Endothelial cell of umbilical vein (primary cell): ENCODE measurements around the gene ELOVL1. TPM values are rescaled to one million over a fixed set of nuclear protein-coding genes. Genes with fewer than 3 reads are reported as not detected.

Experiments used
- BruUV-seq: library from RNA; stranded (reverse); fragments of 400-500 nt; replicated peaks from 2 replicates; lab custom pipeline; 2021; lab: Mats Ljungman, UMichigan
- CTCF ChIA-PET: fragments of 300-600, 350-600 bp; sonication (Branson Sonifier 250); formaldehyde crosslinking; loops from one replicate; lab custom pipeline; 2021; ENCODE audit warnings: antibody characterized with exemption, inconsistent platforms; lab: Charles Lee
- POLR2A ChIA-PET: fragments of 300-600, 350-600 bp; sonication (Branson Sonifier 250); formaldehyde crosslinking; loops from one replicate; lab custom pipeline; 2021; ENCODE audit warnings: antibody characterized with exemption, inconsistent platforms; lab: Charles Lee
- DNase-seq: peaks from one replicate; pipeline ENCODE4 v3.0.0-alpha.2; 2011; ENCODE audit warnings: low read depth, low spot score
- FAIRE-seq: peaks from 2 replicates; lab custom pipeline; 2011; peaks lifted over from hg19 to GRCh38; lab: Jason Lieb, UNC
- H2AFZ ChIP-seq: 2 replicates; pipeline ENCODE4 v1.6.0; 2012; ENCODE audit warnings: low read depth, low read length, control low read depth, inconsistent platforms
- H3K27ac ChIP-seq: 2 replicates; pipeline ENCODE4 v1.5.1; 2011; ENCODE audit warnings: low read depth, mild to moderate bottlenecking, control low read depth, low read length, moderate library complexity; ENCODE audit not compliant: insufficient read depth
- H3K27me3 ChIP-seq, 2 experiments: 2 replicates each; pipeline versions ENCODE4 v1.6.0 to v1.6.1; 2011; ENCODE audit warnings: low read length in 2 of 2, mixed read lengths in 1 of 2; ENCODE audit not compliant: control insufficient read depth in 2 of 2, insufficient read depth in 2 of 2
- H3K36me3 ChIP-seq, 2 experiments: 2 replicates in 1 of 2; 3 replicates in 1 of 2; pipeline ENCODE4 v1.5.1; 2011; ENCODE audit warnings: low read length in 2 of 2, mild to moderate bottlenecking in 1 of 2, moderate library complexity in 1 of 2; ENCODE audit not compliant: control insufficient read depth in 2 of 2, insufficient read depth in 2 of 2; ENCODE audit errors: extremely low read depth in 1 of 2
- H3K4me1 ChIP-seq: 3 replicates; pipeline ENCODE4 v1.5.1; 2011; ENCODE audit warnings: mild to moderate bottlenecking, low read length; ENCODE audit not compliant: control insufficient read depth, insufficient read depth; ENCODE audit errors: extremely low read depth
- H3K4me2 ChIP-seq: 2 replicates; pipeline ENCODE4 v1.6.1; 2011; ENCODE audit warnings: low read length, control low read depth, mixed read lengths; ENCODE audit not compliant: insufficient read depth
- H3K4me3 ChIP-seq, 3 experiments: fragments of 200-600 bp in 1 of 3; sonication (generic), shearing (Covaris generic) in 1 of 3; replicated peaks in 1 of 3; 2 replicates each; pipeline ENCODE4 v1.5.1; 2011 to 2016; ENCODE audit warnings: control low read depth in 3 of 3, low read length in 3 of 3, mild to moderate bottlenecking in 2 of 3, inconsistent platforms in 1 of 3, low read depth in 1 of 3, moderate library complexity in 1 of 3; ENCODE audit not compliant: insufficient read depth in 1 of 3
- H3K79me2 ChIP-seq: 2 replicates; pipeline ENCODE4 v1.6.0; 2012; ENCODE audit warnings: low read length, inconsistent platforms; ENCODE audit not compliant: control insufficient read depth, insufficient read depth
- H3K9ac ChIP-seq: replicated peaks from 2 replicates; pipeline ENCODE3; 2011; ENCODE audit warnings: low read length, control low read depth; ENCODE audit not compliant: insufficient read depth; ENCODE audit errors: extremely low read depth
- H3K9me1 ChIP-seq: replicated peaks from 3 replicates; pipeline ENCODE4 v1.6.0; 2011; ENCODE audit warnings: mild to moderate bottlenecking, low read length; ENCODE audit not compliant: control insufficient read depth, insufficient read depth; ENCODE audit errors: extremely low read depth
- H3K9me3 ChIP-seq: replicated peaks from 2 replicates; pipeline ENCODE4 v1.5.1; 2012; ENCODE audit warnings: low read length, inconsistent platforms; ENCODE audit not compliant: control insufficient read depth, insufficient read depth
- H4K20me1 ChIP-seq: replicated peaks from 2 replicates; pipeline ENCODE3; 2011; ENCODE audit warnings: mild to moderate bottlenecking, low read length; ENCODE audit not compliant: control insufficient read depth, insufficient read depth; ENCODE audit errors: extremely low read depth
- EZH2 ChIP-seq: IDR thresholded peaks from 2 replicates; pipeline ENCODE4 v1.6.1; 2012; ENCODE audit warnings: borderline replicate concordance, low read depth, mild to moderate bottlenecking, moderate library complexity, low read length, inconsistent platforms; ENCODE audit not compliant: severe bottlenecking
- FOS ChIP-seq: IDR thresholded peaks from 2 replicates; pipeline ENCODE4 v1.6.1; 2011; ENCODE audit warnings: mild to moderate bottlenecking, low read length, moderate library complexity, borderline replicate concordance; ENCODE audit not compliant: insufficient read depth
- GATA2 ChIP-seq: IDR thresholded peaks from 2 replicates; pipeline ENCODE4 v1.7.0; 2011; ENCODE audit warnings: low read depth, mild to moderate bottlenecking, moderate library complexity, mixed read lengths, low read length; ENCODE audit not compliant: insufficient read length, insufficient read depth
- JUN ChIP-seq: IDR thresholded peaks from 2 replicates; pipeline ENCODE4 v1.6.1; 2011; ENCODE audit warnings: borderline replicate concordance, low read depth; ENCODE audit not compliant: insufficient read length, insufficient read depth
- MYC ChIP-seq: IDR thresholded peaks from one replicate; pipeline ENCODE4 v1.6.1; 2011; ENCODE audit warnings: mild to moderate bottlenecking, low read depth, low read length
- POLR2A ChIP-seq: IDR thresholded peaks from 2 replicates; pipeline ENCODE4 v1.6.1; 2012; ENCODE audit warnings: low read depth, mild to moderate bottlenecking, control low read depth, low read length
- POLR2AphosphoS5 ChIP-seq: IDR thresholded peaks from 2 replicates; pipeline ENCODE4 v1.6.1; 2012; ENCODE audit warnings: low read depth, mild to moderate bottlenecking, control low read depth, low read length, moderate library complexity; ENCODE audit not compliant: insufficient read depth
- dilution Hi-C: fragments of 300-500 bp; cut with MboI; formaldehyde crosslinking; loops from one replicate; pipeline ENCODE4 v1.15.0; 2019; ENCODE audit warnings: low sequenced_read_pairs; ENCODE audit not compliant: extremely low pct_ligation_motif_present
- intact Hi-C: fragments of 100-400 bp; cut with micrococcal nuclease; formaldehyde crosslinking; loops from one replicate; pipeline ENCODE4 v1.10.0; 2022
- polyA plus RNA-seq, 4 experiments: library from polyadenylated mRNA; depleted of rRNA in 3 of 4; stranded (reverse) in 3 of 4; unstranded in 1 of 4; fragments of >200 nt; gene quantifications; 2 replicates each; pipeline versions ENCODE4 v1.2.1 to v1.2.3, GENCODE V29; 2011 to 2012; ENCODE audit warnings: missing spikeins in 1 of 4
- total RNA-seq: library from RNA; stranded (reverse); gene quantifications from 2 replicates; pipeline ENCODE4 v1.2.3, GENCODE V29; 2021
- TF ChIP-seq, protein P1 (sequence below), 2 donors: IDR thresholded peaks; 1 replicate in 1 of 2; 2 replicates in 1 of 2; pipeline ENCODE4 v1.5.1; 2011; ENCODE audit warnings: low read length in 2 of 2, mild to moderate bottlenecking in 2 of 2, moderate library complexity in 2 of 2, control low read depth in 1 of 2, inconsistent platforms in 1 of 2, low read depth in 1 of 2; ENCODE audit not compliant: insufficient read depth in 1 of 2; ENCODE audit errors: extremely low read depth in 1 of 2
- TF ChIP-seq, protein P2 (sequence below): IDR thresholded peaks from 2 replicates; pipeline ENCODE4 v1.6.1; 2011; ENCODE audit not compliant: insufficient read depth, insufficient read length

ELOVL1 gene
- total and polyA plus RNA-seq, 2 donors (not counting 3 experiments of a cell fraction or from before 2014, with no cell fraction given) = 134 to 303 TPM

DNA sequence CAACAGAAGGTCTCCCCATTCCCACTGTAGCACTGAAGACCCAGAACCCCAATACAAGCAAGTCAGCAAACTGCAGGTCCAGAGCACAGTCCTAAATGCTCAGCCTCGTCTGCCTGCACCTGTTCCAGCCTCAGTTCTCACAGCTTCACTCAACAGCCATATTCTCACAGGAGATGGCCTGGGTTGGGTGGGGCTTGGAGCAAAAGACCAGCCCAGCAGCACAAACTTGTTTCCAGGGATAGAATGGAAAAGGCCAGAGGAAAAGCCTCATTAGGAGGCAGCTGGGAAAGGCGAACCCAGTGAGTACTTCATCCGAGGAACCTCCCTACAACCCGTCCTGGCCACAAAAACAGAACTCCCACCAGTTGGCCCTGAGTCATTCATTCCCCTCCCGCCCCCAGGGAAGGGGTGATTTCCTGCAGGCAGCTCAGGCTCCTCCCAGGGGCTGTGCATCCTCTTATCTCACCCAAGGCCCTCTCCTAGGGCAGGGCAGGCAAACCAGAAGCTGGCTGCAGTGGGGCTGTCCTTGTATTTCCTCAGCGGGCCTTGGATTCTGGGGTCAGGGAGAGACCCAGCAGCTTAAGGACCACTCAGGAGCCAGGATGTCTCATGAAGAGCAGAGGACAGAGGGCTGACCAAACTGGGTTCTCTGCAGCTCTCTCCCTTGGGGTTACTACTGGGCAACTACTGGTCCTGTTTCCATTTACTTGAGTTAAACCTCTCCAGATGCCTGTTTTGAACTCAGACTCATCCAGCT, 37.6 kb downstream of the ELOVL1 start:
- no peaks in the 10 kb centered on the region for H3K36me3 ChIP-seq
- no peaks in the 10 kb centered on the region for H3K9me3 ChIP-seq
- dilution Hi-C loops (no loop called here), intact Hi-C loops (no loop called here)
- H3K9ac ChIP-seq = no peak overlapping the region
- no peaks in the 10 kb centered on the region for H3K79me2 ChIP-seq
- ChIA-PET POLR2A (interaction anchor here (2.1 kb wide), 1 partner anchor 14 kb away, joined by 5 read pairs; no protein-coding TSS in a partner anchor), CTCF (interaction anchor here (1.0 to 3.6 kb wide), 6 partner anchors 10 to 103 kb away, joined by 3 to 14 read pairs (median 6); partner anchors contain the start of gene CDC20)
- DNase-seq (peak; percentile 89), FAIRE-seq (peak; percentile 91)
- no peak overlapping the region for H3K27ac ChIP-seq
- TF ChIP-seq POLR2A (peak; percentile 39), EZH2 (no peak), JUN (peak; percentile 16), POLR2AphosphoS5 (peak; percentile 47), FOS (peak; percentile 75), MYC (no peak), GATA2 (peak; percentile 54)
- TF ChIP-seq, protein P1, sequence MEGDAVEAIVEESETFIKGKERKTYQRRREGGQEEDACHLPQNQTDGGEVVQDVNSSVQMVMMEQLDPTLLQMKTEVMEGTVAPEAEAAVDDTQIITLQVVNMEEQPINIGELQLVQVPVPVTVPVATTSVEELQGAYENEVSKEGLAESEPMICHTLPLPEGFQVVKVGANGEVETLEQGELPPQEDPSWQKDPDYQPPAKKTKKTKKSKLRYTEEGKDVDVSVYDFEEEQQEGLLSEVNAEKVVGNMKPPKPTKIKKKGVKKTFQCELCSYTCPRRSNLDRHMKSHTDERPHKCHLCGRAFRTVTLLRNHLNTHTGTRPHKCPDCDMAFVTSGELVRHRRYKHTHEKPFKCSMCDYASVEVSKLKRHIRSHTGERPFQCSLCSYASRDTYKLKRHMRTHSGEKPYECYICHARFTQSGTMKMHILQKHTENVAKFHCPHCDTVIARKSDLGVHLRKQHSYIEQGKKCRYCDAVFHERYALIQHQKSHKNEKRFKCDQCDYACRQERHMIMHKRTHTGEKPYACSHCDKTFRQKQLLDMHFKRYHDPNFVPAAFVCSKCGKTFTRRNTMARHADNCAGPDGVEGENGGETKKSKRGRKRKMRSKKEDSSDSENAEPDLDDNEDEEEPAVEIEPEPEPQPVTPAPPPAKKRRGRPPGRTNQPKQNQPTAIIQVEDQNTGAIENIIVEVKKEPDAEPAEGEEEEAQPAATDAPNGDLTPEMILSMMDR (IDR thresholded peaks at IDR 0.05; ENCODE audit: extremely low read depth in 1 of 2, insufficient read depth in 1 of 2, low read depth in 1 of 2, low read length in 2 of 2) = no peak
- TF ChIP-seq, protein P2, sequence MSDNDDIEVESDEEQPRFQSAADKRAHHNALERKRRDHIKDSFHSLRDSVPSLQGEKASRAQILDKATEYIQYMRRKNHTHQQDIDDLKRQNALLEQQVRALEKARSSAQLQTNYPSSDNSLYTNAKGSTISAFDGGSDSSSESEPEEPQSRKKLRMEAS = no peak
- H4K20me1 ChIP-seq = no peaks in the 10 kb centered on the region
- H3K27me3 ChIP-seq = no peaks in the 10 kb centered on the region
- no peak overlapping the region for H3K4me3 ChIP-seq
- H2AFZ ChIP-seq = no peak overlapping the region
- H3K4me2 ChIP-seq = peak overlapping the region; percentile 13
- BruUV-seq = no TSS peak
- H3K9me1 ChIP-seq = no peaks in the 10 kb centered on the region
- peaks cover 10% of the 10 kb centered on the region for H3K4me1 ChIP-seq
